Smooth muscle cell (in vitro differentiated cells): ENCODE results near the gene ATXN1. TPM values are rescaled to one million over a fixed set of nuclear protein-coding genes. Genes with fewer than 3 reads are reported as not detected.

Experiments
- DNase-seq: peaks from one replicate; lab custom pipeline; 2025; ENCODE audit not compliant: unreplicated experiment; lab: John Stamatoyannopoulos, UW
- H2AFZ ChIP-seq: fragments of 200-600 bp; sonication (generic); 2 replicates; pipeline ENCODE4 v1.6.0; 2016; ENCODE audit warnings: antibody characterized with exemption, low read depth, mild to moderate bottlenecking
- H3F3A ChIP-seq: fragments of 200-600 bp; sonication (generic); 2 replicates; pipeline ENCODE4 v1.6.0; 2017; ENCODE audit warnings: antibody characterized with exemption, low read depth
- H3K27ac ChIP-seq: fragments of 200-600 bp; sonication (generic); 2 replicates; pipeline ENCODE4 v1.5.1; 2016; ENCODE audit warnings: low read depth, mild to moderate bottlenecking
- H3K27me3 ChIP-seq: fragments of 200-600 bp; sonication (generic); 2 replicates; pipeline ENCODE4 v1.6.1; 2016; ENCODE audit warnings: low read depth, mild to moderate bottlenecking
- H3K36me3 ChIP-seq: fragments of 200-600 bp; sonication (generic); 2 replicates; pipeline ENCODE4 v1.5.1; 2016; ENCODE audit warnings: low read depth
- H3K4me1 ChIP-seq: fragments of 200-600 bp; sonication (generic); 2 replicates; pipeline ENCODE4 v1.5.1; 2016; ENCODE audit warnings: low read depth
- H3K4me2 ChIP-seq: fragments of 200-600 bp; sonication (generic); 2 replicates; pipeline ENCODE4 v1.6.0; 2016; ENCODE audit warnings: mild to moderate bottlenecking
- H3K4me3 ChIP-seq: fragments of 200-600 bp; sonication (generic); 2 replicates; pipeline ENCODE4 v1.5.1; 2016; ENCODE audit warnings: mild to moderate bottlenecking
- H3K79me2 ChIP-seq: fragments of 200-600 bp; sonication (generic); 2 replicates; pipeline ENCODE4 v1.6.0; 2016; ENCODE audit warnings: low read depth, mild to moderate bottlenecking
- H3K9ac ChIP-seq: fragments of 200-600 bp; sonication (generic); 2 replicates; pipeline ENCODE4 v1.6.0; 2016; ENCODE audit warnings: low read depth
- H3K9me3 ChIP-seq: fragments of 200-600 bp; sonication (generic); replicated peaks from 2 replicates; pipeline ENCODE4 v1.5.1; 2016; ENCODE audit warnings: low read depth
- H4K20me1 ChIP-seq: fragments of 200-600 bp; sonication (generic); 2 replicates; pipeline ENCODE4 v1.6.0; 2016; ENCODE audit warnings: low read depth
- CTCF ChIP-seq: fragments of 200-600 bp; sonication (generic); IDR thresholded peaks from 2 replicates; pipeline ENCODE4 v1.5.1; 2017; ENCODE audit warnings: borderline replicate concordance, mild to moderate bottlenecking, antibody characterized with exemption; ENCODE audit not compliant: insufficient read depth, poor library complexity, severe bottlenecking
- WGBS: methylation state at CpG from one replicate; pipeline ENCODE4 v1.1.7; 2016; ENCODE audit warnings: low lambda C conversion rate; 5-methylcytosine and 5-hydroxymethylcytosine counted together
- polyA plus RNA-seq: library from polyadenylated mRNA; unstranded; fragments of >200 nt; fragmentation: Nextera tagmentation; extraction: Ambion mirVana; gene quantifications from 2 replicates; pipeline ENCODE4 v1.2.1, GENCODE V29; 2016
- total RNA-seq: library from RNA; depleted of rRNA; stranded (reverse); fragments of >200 nt; gene quantifications from 2 replicates; pipeline ENCODE4 v1.2.3, GENCODE V29; 2014

Gene ATXN1
- total and polyA plus RNA-seq, 2 experiments from 2014 or later: 17.9 to 40.6 TPM

- no peak overlapping the region for H2AFZ ChIP-seq
- no peaks in the 10 kb centered on the region for H3K4me1 ChIP-seq
- H3K36me3 ChIP-seq: no peaks in the 10 kb centered on the region
- WGBS: 92% methylated on average over 4 of the region's 4 CpGs
- H4K20me1 ChIP-seq: peaks cover 34% of the 10 kb centered on the region
- no peak overlapping the region for H3K4me2 ChIP-seq
- no peak overlapping the region for H3K4me3 ChIP-seq
- no peak overlapping the region for H3K9ac ChIP-seq
- peaks cover 4% of the 10 kb centered on the region for H3K79me2 ChIP-seq
- peaks cover 3% of the 10 kb centered on the region for H3F3A ChIP-seq
- no peaks in the 10 kb centered on the region for H3K9me3 ChIP-seq
- no peak overlapping the region for H3K27ac ChIP-seq
- DNase-seq: no peak
- H3K27me3 ChIP-seq: no peaks in the 10 kb centered on the region
- no peak for TF ChIP-seq CTCF
Observed at GRCh38 chr6:16362819-16363589, 398.3 kb downstream of the ATXN1 start.

DNA sequence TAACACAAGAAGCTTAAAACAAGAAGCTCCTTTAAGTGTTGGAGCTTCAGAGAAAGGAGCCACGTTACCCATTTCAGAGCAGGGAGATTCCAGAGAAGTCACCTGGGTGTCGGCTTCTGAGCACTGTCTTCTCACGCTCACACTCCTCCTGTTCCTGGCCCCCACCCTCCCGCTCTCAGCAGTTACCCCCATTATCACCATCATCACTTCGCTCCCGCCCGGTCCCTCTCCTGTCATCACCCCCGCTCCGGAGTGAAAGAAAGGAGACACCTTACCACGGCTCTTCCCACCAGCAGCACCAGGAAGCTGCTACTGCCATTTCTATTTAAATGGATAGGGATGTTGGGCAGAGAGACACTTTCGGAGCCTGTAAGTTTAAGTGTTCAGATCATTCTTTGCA lies 399.0 kb downstream of the ATXN1 start:
- no peaks in the 10 kb centered on the region for H3K9me3 ChIP-seq
- no peak overlapping the region for H3K27ac ChIP-seq
- peaks cover 30% of the 10 kb centered on the region for H4K20me1 ChIP-seq
- H3K4me3 ChIP-seq: no peak overlapping the region
- no peaks in the 10 kb centered on the region for H3K4me1 ChIP-seq
- H3F3A ChIP-seq: peaks cover 3% of the 10 kb centered on the region
- no peak for TF ChIP-seq CTCF
- no peak overlapping the region for H2AFZ ChIP-seq
- H3K36me3 ChIP-seq: no peaks in the 10 kb centered on the region
- no peak for DNase-seq
- peaks cover 10% of the 10 kb centered on the region for H3K79me2 ChIP-seq
- H3K4me2 ChIP-seq: no peak overlapping the region
- no peak overlapping the region for H3K9ac ChIP-seq
- H3K27me3 ChIP-seq: no peaks in the 10 kb centered on the region
- WGBS: 82% methylated on average over 11 of the region's 11 CpGs

DNA sequence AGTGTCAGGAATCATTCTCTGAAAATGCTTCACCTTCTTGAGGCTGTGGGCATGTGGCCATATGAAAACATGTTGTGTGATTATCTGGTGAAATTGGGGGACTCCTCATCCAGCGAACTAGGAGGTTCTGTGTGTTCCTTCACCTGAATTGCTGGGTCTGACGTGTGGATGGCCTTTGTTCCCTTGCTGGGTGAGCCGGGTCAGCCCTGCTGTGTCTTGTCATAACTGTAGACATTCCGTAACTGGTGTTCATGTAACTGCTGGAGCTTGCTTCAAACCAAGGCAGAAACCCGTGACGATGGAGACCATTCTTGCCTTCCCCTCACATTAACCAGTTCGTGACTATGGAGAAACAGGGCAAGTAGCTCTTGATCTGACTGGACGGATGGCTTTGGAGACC lies 399.4 kb downstream of the ATXN1 start:
- 78% methylated on average over 8 of the region's 8 CpGs for WGBS

More for the DNA sequence above, 399.4 kb downstream of the ATXN1 start:
- Histone ChIP-seq H3K36me3 (no peaks in the 10 kb centered on the region), H3K4me1 (no peaks in the 10 kb centered on the region), H3K79me2 (peaks cover 10% of the 10 kb centered on the region), H3K27me3 (no peaks in the 10 kb centered on the region), H3F3A (peaks cover 2% of the 10 kb centered on the region), H3K9ac (no peak overlapping the region), H2AFZ (no peak overlapping the region), H3K4me2 (no peak overlapping the region), H4K20me1 (peaks cover 28% of the 10 kb centered on the region), H3K9me3 (no peaks in the 10 kb centered on the region), H3K27ac (no peak overlapping the region), H3K4me3 (no peak overlapping the region)
- TF ChIP-seq CTCF: no peak
- no peak for DNase-seq
